Tibial nerve (tissue), 4 donors: ENCODE data around the gene SFMBT2. TPM values are rescaled to one million over a fixed set of nuclear protein-coding genes. Genes with fewer than 3 reads are reported as not detected.

Source experiments
- DNase-seq, 2 donors: peaks; one replicate each; pipeline ENCODE4 v3.0.0-alpha.2; 2019; ENCODE audit warnings: low spot score in 2 of 2
- H3K27ac ChIP-seq, 4 donors: fragments of 200-600 bp; sonication (generic) in 3 of 4; one replicate each; pipeline ENCODE4 v1.5.1; 2017 to 2019; ENCODE audit warnings: mild to moderate bottlenecking in 1 of 4
- H3K27me3 ChIP-seq, 2 donors: fragments of 200-600 bp; sonication (generic) in 1 of 2; one replicate each; pipeline versions ENCODE4 v1.5.1 to v1.6.0; 2017 to 2019
- H3K36me3 ChIP-seq, 3 donors: fragments of 200-600 bp; sonication (generic); one replicate each; pipeline ENCODE4 v1.5.1; 2018 to 2019
- H3K4me1 ChIP-seq, 4 donors: fragments of 200-600 bp; sonication (generic) in 3 of 4; one replicate each; pipeline ENCODE4 v1.5.1; 2017 to 2019
- H3K4me3 ChIP-seq, 4 donors: fragments of 200-600 bp; sonication (generic) in 3 of 4; one replicate each; pipeline ENCODE4 v1.5.1; 2017 to 2019; ENCODE audit warnings: mild to moderate bottlenecking in 1 of 4, moderate library complexity in 1 of 4
- H3K9me3 ChIP-seq, 4 donors: fragments of 200-600 bp; sonication (generic) in 3 of 4; one replicate each; pipeline ENCODE4 v1.5.1; 2017 to 2019
- EP300 ChIP-seq, 2 donors: sonication (generic); formaldehyde crosslinking; IDR thresholded peaks; one replicate each; pipeline ENCODE4 v1.6.1; 2017; ENCODE audit warnings: antibody characterized with exemption in 2 of 2, mild to moderate bottlenecking in 1 of 2
- POLR2A ChIP-seq, 2 donors: fragments of 450-650 bp; IDR thresholded peaks; one replicate each; pipeline ENCODE4 v1.6.1; 2017; ENCODE audit warnings: antibody characterized with exemption in 2 of 2, mild to moderate bottlenecking in 2 of 2, moderate library complexity in 2 of 2
- WGBS, 2 donors: methylation state at CpG; one replicate each; pipeline ENCODE4 v1.1.5; 2018; 5-methylcytosine and 5-hydroxymethylcytosine counted together
- total RNA-seq, 4 donors: library from RNA; depleted of rRNA; stranded (reverse); fragments of >200 nt; gene quantifications; one replicate each; pipeline ENCODE4 v1.1.0, GENCODE V29; 2016
- TF ChIP-seq, protein P1 (sequence below), 5 experiments: fragments of 200-600 bp in 3 of 5; fragments of 450-650 bp in 2 of 5; sonication (generic) in 3 of 5; IDR thresholded peaks; one replicate each; pipeline ENCODE4 v1.5.1; 2016 to 2019; ENCODE audit warnings: antibody characterized with exemption in 5 of 5, mild to moderate bottlenecking in 3 of 5, moderate library complexity in 2 of 5

SFMBT2 gene
- total RNA-seq, 4 donors from 2014 or later = 10.2 to 24.0 (median 15.4) TPM

DNA sequence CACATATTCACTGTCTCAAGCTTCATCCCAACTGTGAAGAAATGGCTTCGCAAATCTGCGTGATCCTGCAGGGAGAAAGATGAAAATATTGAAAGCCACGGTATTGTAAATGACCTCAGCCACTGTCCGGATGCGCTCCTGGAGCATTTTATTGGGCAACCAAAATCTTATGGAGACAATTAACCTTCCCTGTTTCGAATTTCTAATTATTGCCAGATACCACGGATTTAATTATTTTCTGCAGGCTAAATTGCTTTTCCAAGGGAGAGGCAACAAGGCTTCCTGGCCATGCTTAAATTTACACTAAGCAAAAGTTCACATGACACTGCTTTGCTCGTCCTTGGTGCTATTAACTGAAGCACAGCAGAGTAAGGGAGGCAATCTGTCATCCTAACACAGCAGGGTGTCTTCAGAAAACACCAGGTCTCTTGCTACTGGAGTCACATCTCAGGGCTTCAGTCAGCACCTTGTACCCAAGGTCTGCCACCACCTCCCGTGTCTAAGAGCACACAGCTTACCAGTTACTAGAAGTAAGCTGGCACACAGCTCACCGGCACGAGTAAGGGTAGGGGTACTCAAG is 162.2 kb downstream of the SFMBT2 start:
- H3K36me3 ChIP-seq = peaks cover 0 to 7% (median 0%) of the 10 kb centered on the region in 3 donors
- no peak overlapping the region for H3K27ac ChIP-seq
- TF ChIP-seq POLR2A (IDR thresholded peaks at IDR 0.05) (no peak), EP300 (IDR thresholded peaks at IDR 0.05) (no peak)
- TF ChIP-seq, protein P1, sequence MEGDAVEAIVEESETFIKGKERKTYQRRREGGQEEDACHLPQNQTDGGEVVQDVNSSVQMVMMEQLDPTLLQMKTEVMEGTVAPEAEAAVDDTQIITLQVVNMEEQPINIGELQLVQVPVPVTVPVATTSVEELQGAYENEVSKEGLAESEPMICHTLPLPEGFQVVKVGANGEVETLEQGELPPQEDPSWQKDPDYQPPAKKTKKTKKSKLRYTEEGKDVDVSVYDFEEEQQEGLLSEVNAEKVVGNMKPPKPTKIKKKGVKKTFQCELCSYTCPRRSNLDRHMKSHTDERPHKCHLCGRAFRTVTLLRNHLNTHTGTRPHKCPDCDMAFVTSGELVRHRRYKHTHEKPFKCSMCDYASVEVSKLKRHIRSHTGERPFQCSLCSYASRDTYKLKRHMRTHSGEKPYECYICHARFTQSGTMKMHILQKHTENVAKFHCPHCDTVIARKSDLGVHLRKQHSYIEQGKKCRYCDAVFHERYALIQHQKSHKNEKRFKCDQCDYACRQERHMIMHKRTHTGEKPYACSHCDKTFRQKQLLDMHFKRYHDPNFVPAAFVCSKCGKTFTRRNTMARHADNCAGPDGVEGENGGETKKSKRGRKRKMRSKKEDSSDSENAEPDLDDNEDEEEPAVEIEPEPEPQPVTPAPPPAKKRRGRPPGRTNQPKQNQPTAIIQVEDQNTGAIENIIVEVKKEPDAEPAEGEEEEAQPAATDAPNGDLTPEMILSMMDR (IDR thresholded peaks at IDR 0.05) = no peak
- WGBS, 2 donors = 77 to 84% methylated on average over 11 of the region's 11 CpGs
- no peak overlapping the region for H3K4me3 ChIP-seq
- H3K4me1 ChIP-seq = no peaks in the 10 kb centered on the region
- no peak for DNase-seq
- no peaks in the 10 kb centered on the region for H3K9me3 ChIP-seq
- no peaks in the 10 kb centered on the region for H3K27me3 ChIP-seq

DNA sequence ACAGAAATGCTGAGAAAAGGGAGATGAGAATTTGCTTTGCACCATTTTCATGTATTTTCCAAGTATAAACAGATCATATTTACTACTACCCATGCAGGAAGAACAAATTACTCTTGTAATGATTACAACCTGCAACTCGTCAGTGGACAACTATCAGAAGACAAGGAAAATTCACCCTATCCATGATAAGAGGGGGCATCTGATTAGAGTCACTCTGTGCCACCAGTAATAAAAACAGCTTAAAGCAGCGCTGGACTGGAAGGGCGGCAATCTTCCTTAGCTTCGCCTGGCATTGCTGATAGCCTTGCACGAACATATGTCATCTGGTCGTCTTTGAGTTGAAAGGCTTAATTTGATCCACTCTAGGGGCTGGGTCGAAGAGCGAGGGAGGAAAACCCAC is 162.7 kb downstream of the SFMBT2 start:
- 85 to 86% methylated on average over 8 of the region's 8 CpGs for WGBS, 2 donors
- H3K36me3 ChIP-seq = peaks cover 0 to 10% (median 0%) of the 10 kb centered on the region in 3 donors
- no peak overlapping the region for H3K4me3 ChIP-seq
- H3K9me3 ChIP-seq = no peaks in the 10 kb centered on the region
- TF ChIP-seq, protein P1 (IDR thresholded peaks at IDR 0.05) = no peak
- no peak for TF ChIP-seq EP300 (IDR thresholded peaks at IDR 0.05)
- TF ChIP-seq POLR2A (IDR thresholded peaks at IDR 0.05) = no peak
- no peaks in the 10 kb centered on the region for H3K4me1 ChIP-seq
- DNase-seq = no peak
- H3K27me3 ChIP-seq = no peaks in the 10 kb centered on the region
- H3K27ac ChIP-seq = no peak overlapping the region

DNA sequence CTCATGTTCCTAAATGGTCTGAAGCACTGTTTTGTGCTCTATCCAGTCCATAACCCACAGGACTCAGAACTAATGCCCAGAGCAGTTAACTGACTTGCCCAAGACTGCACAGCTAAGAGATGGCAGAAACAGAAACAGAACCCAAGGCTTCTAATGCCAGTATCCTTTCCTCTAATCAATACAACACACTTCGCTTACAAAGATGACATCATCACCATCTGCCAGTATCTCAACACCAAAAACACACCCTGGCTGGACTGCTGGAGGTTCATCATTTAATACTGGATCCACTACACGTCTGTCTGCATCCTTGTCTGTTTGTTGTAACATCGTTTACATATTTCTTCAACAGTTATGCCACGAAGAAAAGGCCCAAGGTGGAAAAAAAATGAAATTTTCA is 165.3 kb downstream of the SFMBT2 start:
- H3K36me3 ChIP-seq = peaks cover 0 to 29% (median 0%) of the 10 kb centered on the region in 3 donors
- WGBS, 2 donors = 83 to 87% methylated on average over 4 of the region's 4 CpGs
- no peak overlapping the region for H3K4me3 ChIP-seq
- H3K9me3 ChIP-seq = no peaks in the 10 kb centered on the region
- H3K27ac ChIP-seq = no peak overlapping the region
- no peak for DNase-seq
- no peaks in the 10 kb centered on the region for H3K27me3 ChIP-seq
- TF ChIP-seq, protein P1 (IDR thresholded peaks at IDR 0.05) = no peak
- TF ChIP-seq POLR2A (IDR thresholded peaks at IDR 0.05) (no peak), EP300 (IDR thresholded peaks at IDR 0.05) (no peak)
- no peaks in the 10 kb centered on the region for H3K4me1 ChIP-seq

DNA sequence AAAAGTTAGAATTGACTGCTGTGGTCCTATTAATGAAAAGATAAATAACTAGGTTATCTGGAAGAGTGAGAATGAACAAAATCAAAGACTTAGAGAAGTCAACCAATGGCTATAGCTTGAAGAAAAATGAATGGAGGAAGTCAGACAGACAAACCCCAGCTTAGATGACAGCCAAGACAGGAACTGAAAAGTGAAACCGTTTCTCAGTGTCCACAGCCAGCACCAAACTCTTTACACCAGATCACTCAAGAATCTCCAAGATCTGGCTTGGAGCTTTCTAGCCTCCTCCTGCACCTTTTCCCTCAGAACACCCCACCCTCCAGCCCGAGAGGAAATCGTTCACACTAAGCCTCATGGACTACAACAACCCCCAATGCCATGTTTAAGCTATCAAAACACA is 167.0 kb downstream of the SFMBT2 start:
- Histone ChIP-seq H3K4me1 (no peaks in the 10 kb centered on the region), H3K9me3 (no peaks in the 10 kb centered on the region), H3K27me3 (no peaks in the 10 kb centered on the region), H3K36me3 (peaks cover 0 to 32% (median 0%) of the 10 kb centered on the region in 3 donors), H3K4me3 (no peak overlapping the region), H3K27ac (no peak overlapping the region)
- 33 to 50% methylated on average over 3 of the region's 3 CpGs for WGBS, 2 donors
- TF ChIP-seq EP300 (IDR thresholded peaks at IDR 0.05) (no peak), POLR2A (IDR thresholded peaks at IDR 0.05) (no peak)
- TF ChIP-seq, protein P1 (IDR thresholded peaks at IDR 0.05) = no peak
- DNase-seq = no peak

DNA sequence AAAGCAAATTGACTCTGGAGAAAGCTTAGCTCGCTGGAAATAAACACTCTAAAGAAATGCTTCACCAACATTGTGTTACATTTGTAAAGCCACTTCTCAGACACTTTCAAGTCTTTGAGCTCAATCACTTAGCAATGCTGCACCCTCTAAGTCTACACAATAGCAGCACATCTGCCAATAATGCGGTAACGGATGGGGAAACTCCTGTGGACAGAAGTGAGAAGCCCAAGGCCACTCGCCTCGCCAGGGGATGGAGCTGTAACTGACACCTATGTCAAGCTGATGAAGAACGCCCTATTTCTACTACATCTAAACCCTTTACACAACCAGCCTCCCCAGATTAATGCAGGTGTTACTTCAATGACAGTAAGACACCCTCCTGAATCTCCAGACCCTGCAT is 167.7 kb downstream of the SFMBT2 start:
- 78 to 97% methylated on average over 6 of the region's 6 CpGs for WGBS, 2 donors
- H3K4me3 ChIP-seq = no peak overlapping the region
- H3K27me3 ChIP-seq = no peaks in the 10 kb centered on the region
- TF ChIP-seq, protein P1 (IDR thresholded peaks at IDR 0.05) = no peak
- TF ChIP-seq POLR2A (IDR thresholded peaks at IDR 0.05) (no peak), EP300 (IDR thresholded peaks at IDR 0.05) (no peak)
- no peak for DNase-seq
- peaks cover 0 to 28% (median 0%) of the 10 kb centered on the region in 3 donors for H3K36me3 ChIP-seq
- no peaks in the 10 kb centered on the region for H3K9me3 ChIP-seq
- no peaks in the 10 kb centered on the region for H3K4me1 ChIP-seq
- H3K27ac ChIP-seq = no peak overlapping the region
